Spleen (tissue), 7 donors: ENCODE results near the gene SFTPB.

ENCODE experiments used
- POLR2AphosphoS5 ChIP-seq, 3 donors: sonication (generic); formaldehyde crosslinking; IDR thresholded peaks; one replicate each; pipeline ENCODE4 v1.5.1; 2017; ENCODE audit warnings: antibody characterized with exemption in 3 of 3
- TF ChIP-seq, protein P1 (sequence below), 11 experiments: fragments of 200-600 bp in 7 of 11; fragments of 450-650 bp in 4 of 11; sonication (generic) in 4 of 11; IDR thresholded peaks in 8 of 11; conservative IDR thresholded peaks in 3 of 11; 1 replicate in 7 of 11; 2 replicates in 4 of 11; pipeline versions ENCODE4 v1.4.0 to v1.8.0; 2016 to 2021; ENCODE audit warnings: antibody characterized with exemption in 11 of 11, inconsistent platforms in 4 of 11, mild to moderate bottlenecking in 1 of 11
- donor health status: DM: no; HTN: no; CAD: no; lungs with moderate emphysema.
- donor health status: DM: no; HTN: no; CAD: no.
- donor health status: DM: no; HTN: no; CAD: no.

DNA sequence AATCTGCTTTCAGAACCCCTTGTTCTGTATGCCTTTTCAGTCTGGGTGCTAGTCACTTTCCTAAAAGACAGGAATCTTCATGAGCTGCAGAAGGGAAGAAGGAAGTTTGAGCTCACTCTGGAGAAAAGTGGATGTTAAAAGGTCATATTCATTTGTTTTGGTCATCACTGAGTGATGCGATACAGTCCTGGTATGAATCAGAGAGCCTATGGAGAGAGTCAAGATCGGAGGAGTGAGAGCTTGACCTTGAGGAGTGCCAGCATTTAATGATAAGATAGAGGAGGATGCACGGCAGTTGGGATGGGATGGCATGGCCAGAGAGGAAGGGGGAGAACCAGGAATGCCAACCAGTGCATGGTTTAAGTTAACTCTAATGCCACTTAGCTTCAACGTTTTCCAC, 32.4 kb downstream of the SFTPB start:
- TF ChIP-seq, protein P1, sequence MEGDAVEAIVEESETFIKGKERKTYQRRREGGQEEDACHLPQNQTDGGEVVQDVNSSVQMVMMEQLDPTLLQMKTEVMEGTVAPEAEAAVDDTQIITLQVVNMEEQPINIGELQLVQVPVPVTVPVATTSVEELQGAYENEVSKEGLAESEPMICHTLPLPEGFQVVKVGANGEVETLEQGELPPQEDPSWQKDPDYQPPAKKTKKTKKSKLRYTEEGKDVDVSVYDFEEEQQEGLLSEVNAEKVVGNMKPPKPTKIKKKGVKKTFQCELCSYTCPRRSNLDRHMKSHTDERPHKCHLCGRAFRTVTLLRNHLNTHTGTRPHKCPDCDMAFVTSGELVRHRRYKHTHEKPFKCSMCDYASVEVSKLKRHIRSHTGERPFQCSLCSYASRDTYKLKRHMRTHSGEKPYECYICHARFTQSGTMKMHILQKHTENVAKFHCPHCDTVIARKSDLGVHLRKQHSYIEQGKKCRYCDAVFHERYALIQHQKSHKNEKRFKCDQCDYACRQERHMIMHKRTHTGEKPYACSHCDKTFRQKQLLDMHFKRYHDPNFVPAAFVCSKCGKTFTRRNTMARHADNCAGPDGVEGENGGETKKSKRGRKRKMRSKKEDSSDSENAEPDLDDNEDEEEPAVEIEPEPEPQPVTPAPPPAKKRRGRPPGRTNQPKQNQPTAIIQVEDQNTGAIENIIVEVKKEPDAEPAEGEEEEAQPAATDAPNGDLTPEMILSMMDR (IDR thresholded peaks at IDR 0.05 in 8 of 11, conservative IDR thresholded peaks at IDR 0.05 in 3 of 11) = no peak
- TF ChIP-seq POLR2AphosphoS5 (IDR thresholded peaks at IDR 0.05) = no peak
